ENCODE data around the gene DOCK2.

- TF ChIP-seq, protein P1, sequence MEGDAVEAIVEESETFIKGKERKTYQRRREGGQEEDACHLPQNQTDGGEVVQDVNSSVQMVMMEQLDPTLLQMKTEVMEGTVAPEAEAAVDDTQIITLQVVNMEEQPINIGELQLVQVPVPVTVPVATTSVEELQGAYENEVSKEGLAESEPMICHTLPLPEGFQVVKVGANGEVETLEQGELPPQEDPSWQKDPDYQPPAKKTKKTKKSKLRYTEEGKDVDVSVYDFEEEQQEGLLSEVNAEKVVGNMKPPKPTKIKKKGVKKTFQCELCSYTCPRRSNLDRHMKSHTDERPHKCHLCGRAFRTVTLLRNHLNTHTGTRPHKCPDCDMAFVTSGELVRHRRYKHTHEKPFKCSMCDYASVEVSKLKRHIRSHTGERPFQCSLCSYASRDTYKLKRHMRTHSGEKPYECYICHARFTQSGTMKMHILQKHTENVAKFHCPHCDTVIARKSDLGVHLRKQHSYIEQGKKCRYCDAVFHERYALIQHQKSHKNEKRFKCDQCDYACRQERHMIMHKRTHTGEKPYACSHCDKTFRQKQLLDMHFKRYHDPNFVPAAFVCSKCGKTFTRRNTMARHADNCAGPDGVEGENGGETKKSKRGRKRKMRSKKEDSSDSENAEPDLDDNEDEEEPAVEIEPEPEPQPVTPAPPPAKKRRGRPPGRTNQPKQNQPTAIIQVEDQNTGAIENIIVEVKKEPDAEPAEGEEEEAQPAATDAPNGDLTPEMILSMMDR (conservative IDR thresholded peaks at IDR 0.05; ENCODE audit: low read length), result no peak
- no peak for TF ChIP-seq EZH2phosphoT487 (IDR thresholded peaks at IDR 0.05; ENCODE audit: borderline replicate concordance)
Observed at GRCh38 chr5:169914766-169915165, 277.7 kb downstream of the DOCK2 start.

Data from Loucy (cell line).